Measurements from ENCODE around the gene TMEM132E.

The TMEM132E gene

DNA sequence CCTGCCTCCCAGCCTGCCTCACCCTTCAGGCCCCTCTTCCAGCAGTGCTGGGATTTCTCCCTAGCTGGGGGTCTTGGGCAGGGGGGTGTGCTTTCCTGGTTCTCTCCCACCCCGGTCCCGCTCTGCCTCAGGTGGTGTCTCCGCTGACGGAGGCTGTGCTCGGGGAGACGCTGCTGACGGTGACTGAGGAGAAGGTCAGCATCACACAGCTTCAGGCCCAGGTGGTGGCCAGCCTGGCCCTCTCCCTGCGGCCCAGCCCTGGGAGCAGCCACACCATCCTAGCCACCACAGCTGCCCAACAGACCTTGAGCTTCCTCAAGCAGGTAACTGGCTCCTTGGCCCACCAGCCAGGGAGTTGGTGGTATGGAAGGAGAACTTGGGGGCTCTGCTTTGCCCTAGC lies 56.5 kb downstream of the TMEM132E start:
- Histone ChIP-seq H3K27me3 (ENCODE audit: insufficient read depth, low read depth) (peaks cover 17% of the 10 kb centered on the region; the same call in 1 of the 2 replicates), H2AFZ (ENCODE audit: low read depth) (no peak overlapping the region), H4K20me1 (ENCODE audit: insufficient read depth) (no peaks in the 10 kb centered on the region), H3K4me1 (ENCODE audit: low read depth, poor library complexity, severe bottlenecking) (no peaks in the 10 kb centered on the region), H3K36me3 (ENCODE audit: insufficient read depth) (no peaks in the 10 kb centered on the region), H3K79me2 (ENCODE audit: insufficient read depth, low read depth) (no peaks in the 10 kb centered on the region), H3K4me2 (no peak overlapping the region), H3K4me3 (IDR thresholded peaks at IDR 0.05; ENCODE audit: insufficient read depth, low read depth, low read length) (no peak overlapping the region), H3K27ac (no peak overlapping the region), H3K9ac (no peak overlapping the region)
- TF ChIP-seq, protein P1, sequence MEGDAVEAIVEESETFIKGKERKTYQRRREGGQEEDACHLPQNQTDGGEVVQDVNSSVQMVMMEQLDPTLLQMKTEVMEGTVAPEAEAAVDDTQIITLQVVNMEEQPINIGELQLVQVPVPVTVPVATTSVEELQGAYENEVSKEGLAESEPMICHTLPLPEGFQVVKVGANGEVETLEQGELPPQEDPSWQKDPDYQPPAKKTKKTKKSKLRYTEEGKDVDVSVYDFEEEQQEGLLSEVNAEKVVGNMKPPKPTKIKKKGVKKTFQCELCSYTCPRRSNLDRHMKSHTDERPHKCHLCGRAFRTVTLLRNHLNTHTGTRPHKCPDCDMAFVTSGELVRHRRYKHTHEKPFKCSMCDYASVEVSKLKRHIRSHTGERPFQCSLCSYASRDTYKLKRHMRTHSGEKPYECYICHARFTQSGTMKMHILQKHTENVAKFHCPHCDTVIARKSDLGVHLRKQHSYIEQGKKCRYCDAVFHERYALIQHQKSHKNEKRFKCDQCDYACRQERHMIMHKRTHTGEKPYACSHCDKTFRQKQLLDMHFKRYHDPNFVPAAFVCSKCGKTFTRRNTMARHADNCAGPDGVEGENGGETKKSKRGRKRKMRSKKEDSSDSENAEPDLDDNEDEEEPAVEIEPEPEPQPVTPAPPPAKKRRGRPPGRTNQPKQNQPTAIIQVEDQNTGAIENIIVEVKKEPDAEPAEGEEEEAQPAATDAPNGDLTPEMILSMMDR (conservative IDR thresholded peaks at IDR 0.05; ENCODE audit: low read depth, low read length), result no peak

DNA sequence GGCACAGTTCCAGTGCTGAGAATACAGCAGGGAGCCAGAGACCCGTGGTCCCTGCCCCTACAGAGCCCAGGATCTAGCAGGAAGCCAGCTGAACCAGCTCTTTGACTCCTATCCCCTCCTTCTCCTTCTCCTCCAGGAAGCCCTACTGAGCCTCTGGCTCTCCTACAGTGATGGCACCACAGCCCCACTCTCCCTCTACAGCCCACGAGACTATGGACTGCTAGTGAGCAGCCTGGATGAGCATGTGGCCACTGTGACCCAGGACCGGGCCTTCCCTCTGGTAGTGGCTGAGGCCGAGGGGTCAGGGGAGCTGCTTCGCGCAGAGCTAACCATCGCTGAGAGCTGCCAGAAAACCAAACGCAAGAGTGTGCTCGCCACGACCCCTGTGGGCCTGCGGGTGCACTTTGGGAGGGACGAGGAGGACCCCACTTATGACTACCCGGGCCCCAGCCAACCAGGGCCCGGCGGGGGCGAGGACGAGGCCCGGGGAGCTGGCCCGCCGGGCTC lies 57.7 kb downstream of the TMEM132E start:
- no peak overlapping the region for H3K9ac ChIP-seq
- H3K4me2 ChIP-seq, result no peak overlapping the region
- H3K36me3 ChIP-seq (ENCODE audit: insufficient read depth), result no peaks in the 10 kb centered on the region
- no peak overlapping the region for H2AFZ ChIP-seq (ENCODE audit: low read depth)
- no peak overlapping the region for H3K27ac ChIP-seq
- no peaks in the 10 kb centered on the region for H3K4me1 ChIP-seq (ENCODE audit: low read depth, poor library complexity, severe bottlenecking)
- TF ChIP-seq, protein P1 (conservative IDR thresholded peaks at IDR 0.05; ENCODE audit: low read depth, low read length), result no peak
- H3K79me2 ChIP-seq (ENCODE audit: insufficient read depth, low read depth), result no peaks in the 10 kb centered on the region
- no peak overlapping the region for H3K4me3 ChIP-seq (IDR thresholded peaks at IDR 0.05; ENCODE audit: insufficient read depth, low read depth, low read length)
- no peaks in the 10 kb centered on the region for H4K20me1 ChIP-seq (ENCODE audit: insufficient read depth)
- peaks cover 8% of the 10 kb centered on the region; the same call in 1 of the 2 replicates for H3K27me3 ChIP-seq (ENCODE audit: insufficient read depth, low read depth)

DNA sequence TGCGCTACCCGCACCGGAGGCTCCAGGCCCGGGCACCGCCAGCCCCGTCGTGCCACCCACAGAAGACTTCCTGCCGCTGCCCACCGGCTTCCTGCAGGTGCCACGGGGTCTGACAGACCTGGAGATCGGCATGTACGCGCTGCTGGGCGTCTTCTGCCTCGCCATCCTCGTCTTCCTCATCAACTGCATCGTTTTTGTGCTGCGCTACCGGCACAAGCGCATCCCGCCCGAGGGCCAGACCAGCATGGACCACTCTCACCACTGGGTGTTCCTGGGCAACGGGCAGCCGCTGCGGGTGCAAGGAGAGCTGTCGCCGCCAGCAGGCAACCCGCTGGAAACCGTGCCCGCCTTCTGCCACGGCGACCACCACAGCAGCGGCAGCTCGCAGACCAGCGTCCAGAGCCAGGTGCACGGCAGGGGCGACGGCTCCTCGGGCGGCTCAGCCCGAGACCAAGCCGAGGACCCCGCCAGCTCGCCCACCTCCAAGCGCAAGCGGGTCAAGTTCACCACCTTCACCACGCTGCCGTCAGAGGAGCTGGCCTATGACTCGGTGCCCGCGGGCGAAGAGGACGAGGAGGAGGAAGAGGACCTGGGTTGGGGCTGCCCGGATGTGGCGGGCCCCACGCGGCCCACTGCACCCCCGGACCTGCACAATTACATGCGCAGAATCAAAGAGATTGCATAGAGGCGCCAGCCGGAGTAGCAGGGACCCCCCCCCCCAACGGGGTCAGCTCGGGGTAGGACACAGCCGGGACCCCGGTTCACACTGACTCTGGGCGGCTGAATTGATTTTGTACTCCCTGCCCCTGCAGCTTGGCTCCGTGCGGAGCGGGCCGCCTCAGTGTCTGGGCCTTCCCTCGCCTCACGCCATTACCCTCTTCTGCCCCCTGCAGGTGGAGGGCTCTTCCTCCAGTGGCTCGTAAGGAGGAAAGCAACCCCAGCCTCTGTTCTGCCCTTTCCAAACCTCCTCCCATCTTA lies 58.5 kb downstream of the TMEM132E start:
- Histone ChIP-seq H3K4me2 (peak overlapping the region; percentile 48; the same call in 1 of the 2 replicates), H2AFZ (ENCODE audit: low read depth) (peak overlapping the region; percentile 64), H4K20me1 (ENCODE audit: insufficient read depth) (no peaks in the 10 kb centered on the region), H3K4me1 (ENCODE audit: low read depth, poor library complexity, severe bottlenecking) (no peaks in the 10 kb centered on the region), H3K9ac (no peak overlapping the region), H3K36me3 (ENCODE audit: insufficient read depth) (no peaks in the 10 kb centered on the region), H3K27ac (no peak overlapping the region), H3K4me3 (IDR thresholded peaks at IDR 0.05; ENCODE audit: insufficient read depth, low read depth, low read length) (no peak overlapping the region), H3K79me2 (ENCODE audit: insufficient read depth, low read depth) (no peaks in the 10 kb centered on the region), H3K27me3 (ENCODE audit: insufficient read depth, low read depth) (peaks cover 10% of the 10 kb centered on the region; the same call in 1 of the 2 replicates)
- TF ChIP-seq, protein P1 (conservative IDR thresholded peaks at IDR 0.05; ENCODE audit: low read depth, low read length), result peak; percentile 81

DNA sequence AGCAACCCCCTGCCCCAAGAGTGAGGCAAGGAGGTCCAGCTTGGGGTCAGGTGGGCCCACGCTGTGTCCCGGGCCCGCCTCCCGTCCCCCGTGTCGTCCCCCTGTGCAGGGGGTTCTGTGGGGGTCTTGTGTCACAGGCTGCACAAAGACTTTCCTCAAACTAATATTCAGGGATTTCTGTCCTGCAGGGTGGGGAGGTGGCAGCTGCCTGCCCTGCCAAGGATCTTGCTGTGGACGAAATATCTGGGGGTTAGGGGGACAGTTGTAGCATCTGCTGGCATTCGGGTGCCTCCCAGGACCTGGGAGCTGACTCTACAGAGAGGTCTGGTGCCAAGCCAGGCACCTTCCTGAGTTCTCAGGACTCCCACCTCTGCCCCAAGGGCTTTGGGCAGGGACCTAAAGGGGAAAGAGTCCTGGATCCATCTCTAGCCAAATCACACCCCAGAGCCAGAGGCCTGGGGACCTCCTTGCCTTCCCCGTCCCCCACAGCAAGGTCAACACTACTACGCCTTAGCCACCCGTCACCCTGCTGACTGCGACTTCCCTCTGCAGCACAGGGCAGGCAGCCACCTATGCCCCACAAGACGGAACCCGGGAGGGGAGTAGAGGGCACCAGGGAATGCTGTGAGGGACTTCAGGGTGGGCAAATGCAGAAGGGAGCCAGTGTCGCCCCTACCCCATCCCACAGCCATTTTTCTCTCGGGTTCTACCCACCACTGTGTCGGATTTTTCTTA lies 59.3 kb downstream of the TMEM132E start:
- no peaks in the 10 kb centered on the region for H3K4me1 ChIP-seq (ENCODE audit: low read depth, poor library complexity, severe bottlenecking)
- H3K9ac ChIP-seq, result no peak overlapping the region
- H3K4me2 ChIP-seq, result peak overlapping the region; percentile 48; the same call in 1 of the 2 replicates
- H3K27ac ChIP-seq, result no peak overlapping the region
- H3K79me2 ChIP-seq (ENCODE audit: insufficient read depth, low read depth), result no peaks in the 10 kb centered on the region
- peaks cover 11% of the 10 kb centered on the region; the same call in 1 of the 2 replicates for H3K27me3 ChIP-seq (ENCODE audit: insufficient read depth, low read depth)
- no peaks in the 10 kb centered on the region for H4K20me1 ChIP-seq (ENCODE audit: insufficient read depth)
- no peak overlapping the region for H3K4me3 ChIP-seq (IDR thresholded peaks at IDR 0.05; ENCODE audit: insufficient read depth, low read depth, low read length)
- no peaks in the 10 kb centered on the region for H3K36me3 ChIP-seq (ENCODE audit: insufficient read depth)
- H2AFZ ChIP-seq (ENCODE audit: low read depth), result peak overlapping the region; percentile 64
- TF ChIP-seq, protein P1 (conservative IDR thresholded peaks at IDR 0.05; ENCODE audit: low read depth, low read length), result peak; percentile 39
